GM19238 (cell line): ENCODE measurements around the gene EVX2.

Source experiments
- DNase-seq: peaks from one replicate; pipeline ENCODE4 v3.0.0; 2011; ENCODE audit warnings: low spot score; ENCODE audit not compliant: insufficient read length

The EVX2 gene

DNA sequence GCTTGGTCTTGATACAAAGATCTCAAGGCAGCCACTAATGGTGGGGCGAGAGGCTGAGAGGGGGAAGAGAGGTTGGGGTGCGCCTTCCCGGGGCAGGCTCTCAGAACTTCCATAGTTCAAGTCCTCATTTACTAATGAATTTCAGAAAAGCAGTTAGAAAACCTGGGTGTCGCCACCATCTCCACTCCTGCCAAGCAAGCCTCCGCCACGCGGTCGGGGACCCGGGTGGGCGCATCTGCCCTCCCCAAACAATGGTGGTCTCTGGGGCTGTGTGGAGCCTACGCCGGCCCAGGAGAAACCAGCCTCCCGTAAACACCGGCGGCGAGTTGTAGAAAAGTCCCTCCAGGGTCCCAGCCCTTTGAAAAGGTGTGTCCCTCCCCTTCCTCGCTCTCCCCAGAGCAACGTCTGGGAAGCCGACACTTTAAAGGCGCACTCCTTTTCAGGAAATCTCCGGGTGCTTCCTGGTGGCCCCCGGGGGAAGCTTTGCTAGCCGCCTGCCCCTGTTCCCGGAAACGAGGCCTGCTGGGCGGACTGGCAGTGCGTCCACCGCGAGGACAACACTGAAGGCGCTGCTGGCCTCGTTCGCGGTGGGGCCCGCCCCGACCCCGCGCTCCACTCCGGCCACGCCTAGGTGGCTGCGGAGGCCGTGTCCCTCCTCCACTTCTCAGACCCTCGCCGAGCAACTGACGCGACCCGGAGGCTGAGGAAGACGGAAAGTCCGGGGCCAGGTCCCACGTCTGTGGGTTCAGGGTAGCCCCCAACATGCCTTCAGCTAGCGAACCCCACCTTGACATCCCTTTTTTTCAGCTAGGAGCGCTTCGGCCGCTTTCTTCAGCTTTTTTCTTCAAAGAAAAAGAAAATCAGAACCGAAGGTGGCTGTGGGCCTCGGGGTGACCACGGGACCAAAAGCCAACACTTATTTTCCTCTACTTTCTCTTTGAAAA, 16.8 kb downstream of the EVX2 start:
- DNase-seq = no peak

DNA sequence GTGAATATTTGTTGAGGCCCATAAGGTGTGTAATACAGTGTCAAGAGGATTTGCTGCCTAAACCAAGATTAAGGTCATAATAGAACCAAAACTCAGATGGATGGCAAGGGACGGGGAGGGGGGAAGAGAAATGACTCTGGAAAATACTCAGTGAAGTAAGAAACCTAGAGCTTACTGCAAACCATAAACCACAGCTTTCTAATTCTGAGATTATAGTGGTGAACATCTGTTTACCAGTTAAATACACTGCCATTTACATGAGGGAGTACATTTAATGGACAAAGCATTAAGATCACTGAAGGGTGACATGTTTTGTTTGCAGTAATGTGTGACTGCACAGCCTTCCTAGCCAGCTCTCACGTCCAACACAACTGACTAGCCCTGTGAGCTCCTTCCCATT, 19.8 kb downstream of the EVX2 start:
- DNase-seq = no peak

DNA sequence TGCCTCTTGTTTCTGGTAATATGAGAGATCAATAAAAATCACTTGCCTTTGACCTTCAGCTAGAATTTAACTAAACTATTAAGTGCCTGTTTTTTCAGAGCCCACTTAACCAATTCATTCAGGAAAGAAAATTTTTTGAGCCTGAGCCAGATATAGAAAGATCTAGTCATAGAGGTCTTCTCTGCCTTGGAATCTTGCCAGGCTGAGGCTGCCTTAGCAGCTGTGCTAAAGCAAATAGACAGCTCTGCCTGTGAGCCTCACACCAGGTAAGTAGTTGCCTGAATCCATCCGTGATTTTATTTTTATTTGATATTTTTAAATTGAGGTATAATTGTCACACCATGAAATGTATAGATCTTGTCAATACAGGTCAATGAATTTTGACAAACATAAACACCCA, 27.4 kb downstream of the EVX2 start:
- no peak for DNase-seq

DNA sequence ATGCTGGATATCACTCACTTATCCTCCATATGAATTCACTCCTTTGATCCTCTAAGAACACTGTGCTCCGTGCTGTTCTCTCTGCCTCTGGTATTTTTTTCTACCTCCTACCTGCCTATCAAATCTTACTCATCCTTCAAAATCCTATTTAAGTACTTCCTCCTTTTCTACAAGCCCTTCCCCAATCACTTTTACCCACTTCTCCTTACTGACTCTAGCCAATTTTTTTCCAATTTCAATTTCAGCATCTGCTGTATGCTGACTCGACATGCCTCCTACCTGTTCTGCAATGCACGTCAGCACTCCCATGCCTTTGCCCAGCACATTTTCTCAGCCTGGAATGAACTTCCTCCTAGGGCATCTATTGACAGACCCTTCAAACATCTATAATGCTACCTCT, 44.4 kb downstream of the EVX2 start:
- DNase-seq = no peak

DNA sequence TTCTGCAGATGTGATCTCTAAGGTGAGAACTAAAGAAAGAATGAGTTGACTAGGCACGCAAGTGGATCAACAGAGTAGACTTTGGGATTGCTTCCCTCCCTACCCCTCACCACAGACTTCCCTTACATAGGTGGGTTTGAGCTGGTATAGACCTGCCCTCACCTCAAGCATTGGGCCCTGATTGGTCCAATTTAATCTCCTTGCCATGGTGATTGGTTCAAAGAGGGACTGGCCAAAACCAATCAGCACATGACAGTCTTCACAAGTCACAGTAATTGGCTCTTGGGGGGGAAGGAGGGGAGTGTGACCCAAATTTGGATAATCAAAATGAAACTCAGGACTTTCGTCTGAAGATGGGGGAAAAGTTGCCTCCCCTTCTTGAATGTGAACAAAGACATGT, 45.1 kb downstream of the EVX2 start:
- no peak for DNase-seq

DNA sequence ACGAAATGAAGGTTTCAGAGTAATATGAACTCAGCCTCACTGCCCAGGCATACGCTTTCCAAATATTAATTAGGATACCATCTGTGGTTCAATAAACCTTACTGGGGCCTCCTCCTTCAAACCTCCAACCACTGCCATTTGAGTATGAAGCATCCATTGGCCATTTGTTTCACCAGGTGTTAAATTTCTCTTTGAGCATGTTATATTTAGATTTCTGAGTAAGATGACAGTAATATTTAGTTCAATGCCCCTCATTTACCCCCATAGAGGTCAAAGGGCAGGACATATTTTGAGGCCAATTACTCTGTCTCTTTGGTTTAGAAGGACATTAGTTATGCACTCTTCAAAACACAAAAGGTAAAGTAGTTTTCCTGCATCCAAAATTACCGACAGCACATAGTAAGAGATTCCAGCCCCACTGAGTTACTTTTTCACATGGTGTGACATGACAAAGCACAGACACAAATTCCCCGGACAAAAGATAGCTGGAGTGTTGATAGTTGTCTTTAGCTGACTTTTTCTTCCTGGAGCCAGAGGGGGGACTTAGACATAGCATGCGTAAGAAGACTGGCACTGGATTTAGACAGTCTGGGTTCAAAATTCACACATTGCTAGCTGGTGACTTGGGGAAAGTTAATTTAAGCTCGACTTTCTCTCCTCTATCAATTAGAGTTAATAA, 48.6 kb downstream of the EVX2 start:
- DNase-seq = no peak

DNA sequence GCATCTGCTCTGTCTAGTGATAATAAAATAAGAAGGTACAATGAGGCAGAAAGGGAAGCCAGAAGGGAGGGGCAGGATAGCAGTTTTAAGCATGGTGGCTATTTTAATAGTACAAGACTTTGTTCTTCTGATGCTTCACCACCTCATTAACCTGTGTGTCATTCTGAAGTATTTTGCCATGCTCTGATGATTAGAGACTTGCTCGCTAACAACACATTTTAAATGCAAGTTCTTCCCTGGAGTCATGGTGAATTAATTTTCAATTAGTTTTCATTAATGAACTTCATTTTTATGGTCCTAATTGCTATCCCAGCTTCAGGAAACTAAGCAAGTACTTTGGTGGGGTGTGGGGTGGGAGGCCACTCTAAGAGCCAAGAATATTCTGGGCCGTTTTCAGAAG, 56.0 kb downstream of the EVX2 start:
- DNase-seq = no peak
